ENCODE measurements around the gene SUGP2.
A peak's percentile ranks its signal among the peaks of the same experiment; 100 is the strongest.

Gene SUGP2

DNA sequence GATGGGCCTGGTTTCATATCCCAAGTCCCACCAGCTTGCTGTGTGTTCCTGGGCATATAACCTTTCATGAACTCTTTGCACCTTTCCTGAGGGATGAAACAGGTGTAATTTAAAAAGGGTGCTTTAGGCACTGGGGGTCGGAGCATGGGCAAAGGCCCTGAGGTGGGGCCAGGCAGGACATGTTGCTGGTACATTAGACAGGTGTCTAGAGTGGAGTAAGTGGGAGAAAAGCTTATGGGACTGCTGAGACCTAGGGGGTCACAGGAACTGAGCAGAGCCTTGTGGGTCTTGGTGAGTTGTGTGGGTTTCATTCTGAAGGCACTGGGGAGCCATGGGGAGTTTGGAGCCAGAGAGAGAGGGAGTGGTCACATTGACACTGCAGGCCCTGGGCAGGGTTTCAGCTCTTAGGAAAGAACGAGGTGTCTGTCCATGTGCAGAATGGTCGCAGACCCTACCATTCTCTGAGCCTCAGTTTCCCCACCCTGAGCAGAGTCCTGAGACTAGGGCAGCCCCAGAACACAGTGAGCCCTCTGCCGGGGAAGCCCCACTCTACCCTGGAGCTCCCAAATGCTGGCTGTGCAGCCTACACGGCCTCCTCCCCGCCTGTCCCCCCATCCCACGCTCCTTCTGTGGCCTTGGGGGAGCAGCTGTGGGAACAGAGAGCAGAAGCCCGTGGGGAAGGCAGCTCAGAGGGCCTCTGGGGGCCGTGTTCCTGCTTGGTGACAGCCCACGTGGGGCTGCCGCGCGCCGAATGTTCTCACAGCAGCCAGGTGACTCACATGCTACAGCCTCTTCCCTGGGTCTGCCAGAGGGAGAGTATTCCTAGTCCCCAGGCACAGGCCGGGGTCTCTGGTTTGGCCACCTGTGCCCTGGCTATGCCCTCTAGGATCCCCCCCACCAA is 85.0 kb downstream of the SUGP2 start:
- no peaks in the 10 kb centered on the region for H3K36me3 Mint-ChIP-seq (ENCODE audit: insufficient read depth)
- H3K27ac Mint-ChIP-seq (ENCODE audit: low read depth), result no peak overlapping the region
- no peak for ATAC-seq (replicated peaks; ENCODE audit: extremely low read depth, poor library complexity, severe bottlenecking)

DNA sequence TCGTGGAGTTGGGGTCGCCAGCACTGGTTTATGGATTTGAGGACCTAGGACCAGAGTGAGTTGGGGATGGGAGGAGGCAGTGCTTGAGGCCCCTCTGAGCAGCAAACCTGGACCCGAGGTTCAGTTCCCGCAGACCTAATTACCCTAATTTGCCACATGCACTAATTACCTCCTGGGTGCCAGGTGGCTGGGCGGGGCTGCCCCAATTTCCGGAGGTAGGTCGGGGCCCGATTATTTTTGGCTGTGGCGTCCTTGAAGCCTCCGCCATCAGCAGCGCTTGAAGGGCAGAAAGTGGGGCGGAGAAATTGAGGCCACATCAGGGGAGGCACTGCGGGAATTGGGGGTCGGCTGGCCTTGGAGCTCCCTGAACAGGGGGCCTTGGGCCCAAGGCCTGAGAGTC is 86.4 kb downstream of the SUGP2 start:
- Mint-ChIP-seq H3K27ac (ENCODE audit: low read depth) (no peak overlapping the region), H3K4me1 (peaks cover 6% of the 10 kb centered on the region), H3K4me3 (no peak overlapping the region), H3K36me3 (ENCODE audit: insufficient read depth) (no peaks in the 10 kb centered on the region), H3K9me3 (no peaks in the 10 kb centered on the region), H3K27me3 (peaks cover 27% of the 10 kb centered on the region)
- ATAC-seq (replicated peaks; ENCODE audit: extremely low read depth, poor library complexity, severe bottlenecking), result no peak
- DNase-seq (ENCODE audit: low spot score in 2 of 2), result no peak

More for the DNA sequence above, 85.0 kb downstream of the SUGP2 start:
- Mint-ChIP-seq H3K4me1 (peaks cover 6% of the 10 kb centered on the region), H3K27me3 (peaks cover 13% of the 10 kb centered on the region), H3K4me3 (no peak overlapping the region), H3K9me3 (no peaks in the 10 kb centered on the region)
- DNase-seq (ENCODE audit: low spot score in 2 of 2), result no peak

DNA sequence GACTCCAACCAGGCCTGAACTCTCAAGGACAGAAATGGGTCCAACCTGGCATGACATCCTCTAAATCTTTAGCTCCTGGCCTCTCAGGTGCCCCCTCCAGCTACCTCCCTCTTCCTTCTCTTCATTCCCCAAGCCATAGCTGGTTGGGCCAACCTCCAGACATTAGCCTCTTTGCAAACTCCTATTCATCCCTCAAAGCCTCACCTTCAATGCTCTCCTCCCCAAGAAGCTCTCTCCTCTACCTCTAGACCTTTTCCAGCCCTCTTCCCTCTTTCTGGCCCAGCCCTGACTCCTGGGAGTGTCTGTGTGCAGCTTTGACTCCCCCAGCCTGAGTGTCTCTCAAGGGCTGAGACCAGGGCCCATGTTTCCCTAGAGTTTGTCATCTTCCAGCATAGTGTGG is 87.0 kb downstream of the SUGP2 start:
- ATAC-seq (replicated peaks; ENCODE audit: extremely low read depth, poor library complexity, severe bottlenecking), result no peak
- no peaks in the 10 kb centered on the region for H3K9me3 Mint-ChIP-seq
- no peak overlapping the region for H3K4me3 Mint-ChIP-seq
- peaks cover 33% of the 10 kb centered on the region for H3K27me3 Mint-ChIP-seq
- no peak overlapping the region for H3K27ac Mint-ChIP-seq (ENCODE audit: low read depth)
- no peaks in the 10 kb centered on the region for H3K36me3 Mint-ChIP-seq (ENCODE audit: insufficient read depth)
- H3K4me1 Mint-ChIP-seq, result peaks cover 6% of the 10 kb centered on the region
- no peak for DNase-seq (ENCODE audit: low spot score in 2 of 2)

DNA sequence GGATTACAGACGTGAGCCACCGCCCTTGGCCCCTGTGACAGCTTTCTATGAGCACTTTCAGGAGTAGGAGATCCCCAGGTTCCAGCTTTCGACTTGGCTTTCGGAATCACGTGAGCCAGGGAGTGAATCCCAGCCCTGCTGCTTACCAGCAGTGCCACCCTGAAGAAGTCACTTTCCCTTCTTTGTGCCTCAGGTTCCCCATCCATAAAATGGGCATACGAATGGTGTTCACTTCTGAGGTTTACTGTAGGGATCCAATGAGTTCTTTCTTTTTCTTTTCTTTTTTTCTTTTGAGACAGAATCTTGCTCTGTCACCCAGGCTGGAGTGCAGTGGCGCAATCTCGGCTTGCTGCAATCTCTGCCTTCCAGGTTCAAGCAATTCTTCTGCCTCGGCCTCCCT is 88.0 kb downstream of the SUGP2 start:
- peaks cover 34% of the 10 kb centered on the region for H3K27me3 Mint-ChIP-seq
- no peaks in the 10 kb centered on the region for H3K9me3 Mint-ChIP-seq
- H3K27ac Mint-ChIP-seq (ENCODE audit: low read depth), result no peak overlapping the region
- no peaks in the 10 kb centered on the region for H3K36me3 Mint-ChIP-seq (ENCODE audit: insufficient read depth)
- H3K4me3 Mint-ChIP-seq, result no peak overlapping the region
- DNase-seq (ENCODE audit: low spot score in 2 of 2) (no peak), ATAC-seq (replicated peaks; ENCODE audit: extremely low read depth, poor library complexity, severe bottlenecking) (no peak)
- peaks cover 10% of the 10 kb centered on the region for H3K4me1 Mint-ChIP-seq

DNA sequence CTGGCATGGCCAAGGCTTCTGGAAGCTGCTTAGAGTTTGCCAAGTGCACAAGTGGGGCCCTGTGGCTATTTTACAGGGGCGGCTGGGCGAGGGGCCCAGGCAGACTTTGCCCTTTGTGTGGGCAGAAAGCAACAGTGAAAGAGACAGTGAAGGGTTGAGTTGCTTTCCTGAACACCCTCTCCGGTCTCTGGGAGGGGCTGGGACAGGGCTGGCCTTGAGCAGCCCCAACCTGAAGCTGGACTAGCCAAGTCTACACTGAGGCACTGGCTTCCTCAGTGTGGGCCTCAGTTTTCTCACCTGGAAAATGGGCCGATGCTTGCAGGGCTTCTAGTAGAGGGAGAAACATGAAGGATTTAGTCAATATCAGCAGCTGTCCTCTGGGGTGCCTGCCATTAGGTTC is 89.9 kb downstream of the SUGP2 start:
- no peaks in the 10 kb centered on the region for H3K9me3 Mint-ChIP-seq
- no peak for ATAC-seq (replicated peaks; ENCODE audit: extremely low read depth, poor library complexity, severe bottlenecking)
- H3K27ac Mint-ChIP-seq (ENCODE audit: low read depth), result no peak overlapping the region
- H3K27me3 Mint-ChIP-seq, result peaks cover 52% of the 10 kb centered on the region
- peaks cover 2% of the 10 kb centered on the region for H3K36me3 Mint-ChIP-seq (ENCODE audit: insufficient read depth)
- no peak for DNase-seq (ENCODE audit: low spot score in 2 of 2)
- H3K4me3 Mint-ChIP-seq, result no peak overlapping the region
- peaks cover 16% of the 10 kb centered on the region for H3K4me1 Mint-ChIP-seq

DNA sequence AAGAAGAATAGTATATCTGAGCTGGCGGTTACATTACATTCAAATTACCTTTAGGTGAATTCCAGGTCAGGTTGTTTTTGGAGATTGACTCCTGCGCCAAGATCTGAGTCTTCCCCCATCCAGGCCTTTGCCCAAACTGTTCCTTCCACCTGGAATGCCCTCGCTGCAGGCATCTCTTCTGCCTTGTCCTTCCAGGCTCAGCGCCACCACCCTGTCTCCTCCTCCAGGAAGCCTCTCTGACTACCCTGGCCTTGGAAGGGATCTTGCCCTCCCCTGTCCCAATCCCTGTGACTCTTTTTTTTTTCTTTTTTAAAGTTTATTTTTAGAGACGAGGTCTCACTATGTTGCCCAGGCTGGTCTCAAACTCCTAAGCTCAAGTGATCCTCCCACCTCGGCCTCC is 90.6 kb downstream of the SUGP2 start:
- Mint-ChIP-seq H3K36me3 (ENCODE audit: insufficient read depth) (peaks cover 2% of the 10 kb centered on the region), H3K9me3 (no peaks in the 10 kb centered on the region), H3K27me3 (peaks cover 52% of the 10 kb centered on the region), H3K4me3 (peak overlapping the region; percentile 57), H3K27ac (ENCODE audit: low read depth) (no peak overlapping the region), H3K4me1 (peaks cover 16% of the 10 kb centered on the region)
- ATAC-seq (replicated peaks; ENCODE audit: extremely low read depth, poor library complexity, severe bottlenecking) (no peak), DNase-seq (ENCODE audit: low spot score in 2 of 2) (no peak)

DNA sequence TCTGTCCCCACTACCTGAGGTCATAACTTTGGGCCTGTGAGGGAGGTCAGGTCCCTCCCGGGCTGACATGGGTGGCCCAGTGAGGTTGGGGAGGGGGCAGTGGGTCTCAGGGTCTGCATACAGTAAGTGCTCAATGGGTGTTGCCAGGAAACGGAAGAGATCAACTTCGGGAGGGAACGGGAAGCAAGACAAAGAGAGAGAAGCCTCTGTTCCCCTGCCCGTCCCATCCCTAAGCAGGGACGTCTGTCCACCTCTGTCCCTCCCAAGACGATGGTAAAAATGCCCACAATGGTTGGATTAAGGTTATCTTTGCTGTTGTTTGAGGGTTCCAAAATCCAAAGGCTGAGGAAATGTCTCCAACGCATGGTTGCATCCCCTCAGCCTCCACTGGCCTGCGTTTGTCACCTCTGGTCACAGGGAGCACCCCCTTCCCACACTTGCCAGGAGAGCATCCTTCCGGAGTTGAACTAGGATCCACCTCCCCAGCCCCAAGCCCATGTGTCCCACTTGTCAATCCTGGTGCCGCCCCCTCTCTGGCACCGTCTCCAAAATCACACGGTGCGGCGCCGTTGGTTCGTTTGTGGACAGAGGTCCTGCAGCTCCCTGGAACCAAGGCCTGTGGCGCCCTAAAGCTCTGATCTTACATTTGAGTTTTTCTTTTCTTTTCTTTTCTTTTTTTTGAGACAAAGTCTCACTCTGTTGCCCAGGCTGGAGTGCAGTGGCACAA is 91.5 kb downstream of the SUGP2 start:
- ATAC-seq (replicated peaks; ENCODE audit: extremely low read depth, poor library complexity, severe bottlenecking), result no peak
- Mint-ChIP-seq H3K36me3 (ENCODE audit: insufficient read depth) (peaks cover 2% of the 10 kb centered on the region), H3K9me3 (no peaks in the 10 kb centered on the region), H3K27me3 (peaks cover 50% of the 10 kb centered on the region), H3K27ac (ENCODE audit: low read depth) (no peak overlapping the region), H3K4me3 (peak overlapping the region; percentile 57), H3K4me1 (peaks cover 16% of the 10 kb centered on the region)
- no peak for DNase-seq (ENCODE audit: low spot score in 2 of 2)
